ENCODE results near the gene FAM193A. TPM values are rescaled to one million over a fixed set of nuclear protein-coding genes. Genes with fewer than 3 reads are reported as not detected.
"Not testable (repeated sequence)": the region's sequence is repeated elsewhere in the genome, so short reads cannot be mapped to it uniquely, and the experiment has no call there.

The FAM193A gene
- total RNA-seq, 1 experiment from 2014 or later = 38.2 TPM

- H3K4me3 ChIP-seq (ENCODE audit: low read depth, low read length, poor library complexity, severe bottlenecking) = peak overlapping the region; percentile 85
- intact Hi-C loops (cut with micrococcal nuclease; ENCODE audit: unreplicated experiment) = no loop called here
- CTCF ChIA-PET = no interaction called here
- H3K36me3 ChIP-seq (ENCODE audit: insufficient read depth, low read length, poor library complexity, severe bottlenecking) = peaks cover 3% of the 10 kb centered on the region
- TF ChIP-seq CTCF (conservative IDR thresholded peaks at IDR 0.05; ENCODE audit: low read depth, low read length) (no peak), EZH2 (IDR thresholded peaks at IDR 0.05; ENCODE audit: borderline replicate concordance, low read depth, low read length, poor library complexity, severe bottlenecking) (no peak)
- H3K27me3 ChIP-seq (replicated peaks; ENCODE audit: insufficient read depth, low read depth, low read length, poor library complexity) = no peaks in the 10 kb centered on the region
- H3K9me3 ChIP-seq (ENCODE audit: low read depth, low read length, poor library complexity, severe bottlenecking) = no peaks in the 10 kb centered on the region
- no TSS peak for BruUV-seq (replicated peaks)
- H3K27ac ChIP-seq (ENCODE audit: low read depth, low read length, poor library complexity, severe bottlenecking) = peak overlapping the region; percentile 96
- H3K4me1 ChIP-seq (ENCODE audit: insufficient read depth, low read length, poor library complexity, severe bottlenecking) = no peaks in the 10 kb centered on the region
- POLR2A ChIA-PET (ENCODE audit: low non-redundant PET) = no interaction called here
- DNase-seq (ENCODE audit: low spot score) = no peak
These were observed 1.5 kb upstream of the FAM193A start for GRCh38 chr4:2534904-2535375.

GRCh38 chr4:2535376-2536192 lies 863 bp upstream of the FAM193A start:
- Histone ChIP-seq H3K27me3 (replicated peaks; ENCODE audit: insufficient read depth, low read depth, low read length, poor library complexity) (no peaks in the 10 kb centered on the region), H3K4me3 (ENCODE audit: low read depth, low read length, poor library complexity, severe bottlenecking) (peak overlapping the region; percentile 85), H3K27ac (ENCODE audit: low read depth, low read length, poor library complexity, severe bottlenecking) (peak overlapping the region; percentile 96), H3K9me3 (ENCODE audit: low read depth, low read length, poor library complexity, severe bottlenecking) (no peaks in the 10 kb centered on the region), H3K4me1 (ENCODE audit: insufficient read depth, low read length, poor library complexity, severe bottlenecking) (no peaks in the 10 kb centered on the region), H3K36me3 (ENCODE audit: insufficient read depth, low read length, poor library complexity, severe bottlenecking) (peaks cover 3% of the 10 kb centered on the region)
- BruUV-seq (replicated peaks) = TSS peak; percentile 76
- peak; percentile 32 for TF ChIP-seq CTCF (conservative IDR thresholded peaks at IDR 0.05; ENCODE audit: low read depth, low read length)
- no peak for TF ChIP-seq EZH2 (IDR thresholded peaks at IDR 0.05; ENCODE audit: borderline replicate concordance, low read depth, low read length, poor library complexity, severe bottlenecking)
- peak; percentile 64 for DNase-seq (ENCODE audit: low spot score)
- ChIA-PET CTCF (interaction anchor here (0.6 kb wide), 1 partner anchor 13 kb away, joined by 7 read pairs; no protein-coding TSS in a partner anchor), POLR2A (ENCODE audit: low non-redundant PET) (interaction anchor here (0.6 kb wide), 1 partner anchor 63 kb away, joined by 3 read pairs; no protein-coding TSS in a partner anchor)
- intact Hi-C loops (cut with micrococcal nuclease; ENCODE audit: unreplicated experiment) = no loop called here

GRCh38 chr4:2537011-2537830 lies 774 bp downstream of the FAM193A start:
- DNase-seq (ENCODE audit: low spot score) = peak; percentile 58
- intact Hi-C loops (cut with micrococcal nuclease; ENCODE audit: unreplicated experiment) = no loop called here
- CTCF ChIA-PET = no interaction called here
- BruUV-seq (replicated peaks) = no TSS peak
- H3K4me1 ChIP-seq (ENCODE audit: insufficient read depth, low read length, poor library complexity, severe bottlenecking) = no peaks in the 10 kb centered on the region
- peaks cover 3% of the 10 kb centered on the region for H3K36me3 ChIP-seq (ENCODE audit: insufficient read depth, low read length, poor library complexity, severe bottlenecking)
- TF ChIP-seq EZH2 (IDR thresholded peaks at IDR 0.05; ENCODE audit: borderline replicate concordance, low read depth, low read length, poor library complexity, severe bottlenecking) = no peak
- no peak for TF ChIP-seq CTCF (conservative IDR thresholded peaks at IDR 0.05; ENCODE audit: low read depth, low read length)
- no peaks in the 10 kb centered on the region for H3K9me3 ChIP-seq (ENCODE audit: low read depth, low read length, poor library complexity, severe bottlenecking)
- H3K27ac ChIP-seq (ENCODE audit: low read depth, low read length, poor library complexity, severe bottlenecking) = peak overlapping the region; percentile 87
- no peaks in the 10 kb centered on the region for H3K27me3 ChIP-seq (replicated peaks; ENCODE audit: insufficient read depth, low read depth, low read length, poor library complexity)
- POLR2A ChIA-PET (ENCODE audit: low non-redundant PET) = interaction anchor here (0.6 kb wide), 1 partner anchor 12 kb away, joined by 5 read pairs; no protein-coding TSS in a partner anchor
- H3K4me3 ChIP-seq (ENCODE audit: low read depth, low read length, poor library complexity, severe bottlenecking) = peak overlapping the region; percentile 96

- H3K4me1 ChIP-seq (ENCODE audit: insufficient read depth, low read length, poor library complexity, severe bottlenecking); H3K36me3 ChIP-seq (ENCODE audit: insufficient read depth, low read length, poor library complexity, severe bottlenecking); DNase-seq (ENCODE audit: low spot score); BruUV-seq (replicated peaks); H3K4me3 ChIP-seq (ENCODE audit: low read depth, low read length, poor library complexity, severe bottlenecking); CTCF ChIA-PET; H3K27ac ChIP-seq (ENCODE audit: low read depth, low read length, poor library complexity, severe bottlenecking); H3K9me3 ChIP-seq (ENCODE audit: low read depth, low read length, poor library complexity, severe bottlenecking); POLR2A ChIA-PET (ENCODE audit: low non-redundant PET); H3K27me3 ChIP-seq (replicated peaks; ENCODE audit: insufficient read depth, low read depth, low read length, poor library complexity); intact Hi-C loops (cut with micrococcal nuclease; ENCODE audit: unreplicated experiment): not testable (repeated sequence)
These were observed 7.2 kb downstream of the FAM193A start for GRCh38 chr4:2543580-2544191.
